Retinal pigment epithelial cell (primary cell): ENCODE data around the gene CD247.

Source experiments
- DNase-seq: peaks from one replicate; pipeline ENCODE4 v3.0.0-alpha.2; 2010; ENCODE audit warnings: low read depth
- H3K4me3 ChIP-seq: 2 replicates; pipeline ENCODE4 v1.5.1; 2011; ENCODE audit warnings: mild to moderate bottlenecking, low read length, control low read depth, moderate library complexity
- TF ChIP-seq, protein P1 (sequence below): conservative IDR thresholded peaks from 2 replicates; pipeline ENCODE4 v1.5.1; 2011; ENCODE audit warnings: low read depth, low read length, control low read depth, inconsistent platforms

Gene CD247

DNA sequence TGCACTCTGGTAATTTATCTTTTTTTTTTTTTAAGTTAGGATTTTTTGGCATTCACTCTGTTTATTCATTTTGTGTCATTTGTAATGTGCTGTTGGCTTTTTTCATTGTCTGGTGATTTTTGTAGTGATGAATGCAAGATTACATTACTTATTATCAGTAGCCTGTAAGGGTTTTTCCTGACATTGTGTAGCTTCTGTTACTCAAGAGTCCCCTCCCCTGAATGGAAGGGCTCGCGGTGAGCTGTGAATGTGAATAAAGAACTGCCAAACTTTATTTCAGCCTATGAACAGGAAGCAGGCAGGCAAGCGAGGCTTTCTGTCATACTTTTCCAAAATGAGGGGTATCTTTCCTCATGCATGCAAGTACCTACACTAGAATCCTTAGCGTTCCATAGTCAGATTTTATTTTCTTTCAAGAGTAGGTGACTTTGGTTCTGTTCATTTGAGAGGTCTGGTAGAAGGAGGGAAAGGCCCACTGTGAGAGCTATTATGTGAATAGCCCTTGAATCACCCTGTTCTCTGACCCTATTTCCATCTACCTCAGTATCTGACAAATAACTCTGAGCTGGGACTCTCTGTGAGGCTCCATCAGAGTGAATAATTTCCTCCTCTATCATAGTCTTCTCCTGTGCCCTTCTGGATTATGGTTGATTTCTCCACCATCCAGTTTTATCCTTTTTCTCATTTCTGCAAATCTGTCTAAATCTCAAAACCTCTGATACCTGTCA is 114.0 kb downstream of the CD247 start:
- no peak for DNase-seq
- H3K4me3 ChIP-seq = no peak overlapping the region
- TF ChIP-seq, protein P1, sequence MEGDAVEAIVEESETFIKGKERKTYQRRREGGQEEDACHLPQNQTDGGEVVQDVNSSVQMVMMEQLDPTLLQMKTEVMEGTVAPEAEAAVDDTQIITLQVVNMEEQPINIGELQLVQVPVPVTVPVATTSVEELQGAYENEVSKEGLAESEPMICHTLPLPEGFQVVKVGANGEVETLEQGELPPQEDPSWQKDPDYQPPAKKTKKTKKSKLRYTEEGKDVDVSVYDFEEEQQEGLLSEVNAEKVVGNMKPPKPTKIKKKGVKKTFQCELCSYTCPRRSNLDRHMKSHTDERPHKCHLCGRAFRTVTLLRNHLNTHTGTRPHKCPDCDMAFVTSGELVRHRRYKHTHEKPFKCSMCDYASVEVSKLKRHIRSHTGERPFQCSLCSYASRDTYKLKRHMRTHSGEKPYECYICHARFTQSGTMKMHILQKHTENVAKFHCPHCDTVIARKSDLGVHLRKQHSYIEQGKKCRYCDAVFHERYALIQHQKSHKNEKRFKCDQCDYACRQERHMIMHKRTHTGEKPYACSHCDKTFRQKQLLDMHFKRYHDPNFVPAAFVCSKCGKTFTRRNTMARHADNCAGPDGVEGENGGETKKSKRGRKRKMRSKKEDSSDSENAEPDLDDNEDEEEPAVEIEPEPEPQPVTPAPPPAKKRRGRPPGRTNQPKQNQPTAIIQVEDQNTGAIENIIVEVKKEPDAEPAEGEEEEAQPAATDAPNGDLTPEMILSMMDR = no peak

GRCh38 chr1:167401260-167401873 is 117.0 kb downstream of the CD247 start:
- DNase-seq = peak; percentile 15
- TF ChIP-seq, protein P1 = peak; percentile 71
- H3K4me3 ChIP-seq = no peak overlapping the region

GRCh38 chr1:167400359-167400953 is 117.9 kb downstream of the CD247 start:
- no peak overlapping the region for H3K4me3 ChIP-seq
- TF ChIP-seq, protein P1 = no peak
- no peak for DNase-seq

DNA sequence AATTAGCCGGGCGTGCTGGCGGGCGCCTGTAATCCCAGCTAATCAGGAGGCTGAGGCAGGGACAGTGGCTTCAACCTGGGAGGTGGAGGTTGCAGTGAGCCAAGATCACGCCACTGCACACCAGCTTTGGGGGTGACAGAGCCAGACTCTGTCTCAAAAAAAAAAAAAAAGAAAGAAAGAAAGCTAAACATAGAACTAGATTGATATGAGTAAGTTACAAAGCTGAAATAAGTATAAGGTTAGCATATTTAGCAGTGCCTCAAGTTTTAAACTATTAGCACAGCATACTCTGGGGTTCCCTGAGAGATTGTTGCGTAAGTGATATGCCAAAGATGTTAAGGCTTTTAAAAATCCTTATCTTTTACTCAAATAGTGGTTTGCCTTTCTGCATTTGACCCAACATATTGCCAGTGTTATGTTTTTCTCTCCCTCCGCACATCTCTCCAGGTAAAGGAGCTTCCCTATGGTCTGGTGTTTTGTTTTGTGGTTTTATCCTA is 126.1 kb downstream of the CD247 start:
- TF ChIP-seq, protein P1 = no peak
- no peak for DNase-seq
- H3K4me3 ChIP-seq = no peak overlapping the region

GRCh38 chr1:167388976-167389375 is 129.4 kb downstream of the CD247 start:
- H3K4me3 ChIP-seq = no peak overlapping the region
- DNase-seq = no peak
- TF ChIP-seq, protein P1 = no peak

- H3K4me3 ChIP-seq = no peak overlapping the region
- TF ChIP-seq, protein P1 = no peak
- DNase-seq = no peak
Measured at GRCh38 chr1:167387251-167387910, 130.9 kb downstream of the CD247 start.
